ENCODE results near the gene TEKTIP1.

DNA sequence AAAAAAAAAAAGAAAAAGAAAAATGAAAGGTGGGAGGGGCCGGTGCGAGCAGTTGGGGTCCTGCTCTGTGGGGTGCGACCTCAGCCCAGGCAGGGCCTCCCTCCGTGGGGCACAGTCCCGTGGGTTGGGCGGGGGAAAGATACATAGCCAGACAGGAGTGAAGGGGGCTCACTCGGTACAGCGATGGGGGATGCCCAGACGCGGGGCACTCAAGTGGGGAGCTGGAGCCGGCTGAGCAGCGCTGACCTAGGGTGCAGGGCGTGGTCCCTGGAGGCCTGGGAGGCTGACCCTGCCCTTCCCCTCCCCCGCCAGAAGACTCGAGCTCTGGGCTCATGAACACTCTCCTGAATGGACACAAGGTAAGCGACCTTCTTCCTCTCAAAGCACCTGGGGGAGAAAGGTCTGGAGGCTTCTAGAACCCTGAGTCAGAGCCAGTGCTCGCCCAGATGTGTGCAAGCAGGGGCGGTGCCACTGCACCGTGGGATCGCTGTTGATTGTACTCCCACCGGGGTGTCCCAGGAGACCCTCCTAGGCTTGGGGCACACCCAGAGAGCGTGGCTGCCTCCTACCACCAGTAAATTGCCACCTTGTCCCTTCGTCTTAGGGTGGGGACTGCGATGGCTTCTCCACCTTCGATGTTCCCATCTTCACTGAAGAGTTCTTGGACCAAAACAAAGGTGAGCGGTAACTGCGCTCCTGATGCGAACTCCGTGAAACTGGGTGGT lies 37.1 kb downstream of the TEKTIP1 start:
- TF ChIP-seq SUZ12 (IDR thresholded peaks at IDR 0.05; ENCODE audit: extremely low read depth, insufficient read depth, insufficient read length) (no peak), ZNF274 (IDR thresholded peaks at IDR 0.05; ENCODE audit: low read depth, low read length) (no peak), YY1 (IDR thresholded peaks at IDR 0.05; ENCODE audit: insufficient read depth, insufficient read length) (no peak)

All from NT2/D1 (cell line).